Spleen (tissue), 11 donors: ENCODE data around the gene CYP2A13. TPM values are rescaled to one million over a fixed set of nuclear protein-coding genes. Genes with fewer than 3 reads are reported as not detected.

ENCODE experiments used
- DNase-seq: peaks from one replicate; pipeline ENCODE4 v3.0.0-alpha.2; 2020
- H3K27ac ChIP-seq, 8 donors: fragments of 200-600 bp; sonication (generic) in 7 of 8; 1 replicate in 4 of 8; 2 replicates in 4 of 8; pipeline versions ENCODE4 v1.5.0 to v1.8.0; 2016 to 2021; ENCODE audit warnings: inconsistent platforms in 4 of 8, mild to moderate bottlenecking in 4 of 8, moderate library complexity in 1 of 8
- H3K27me3 ChIP-seq, 7 donors: fragments of 200-600 bp; sonication (generic) in 6 of 7; replicated peaks in 1 of 7; 1 replicate in 4 of 7; 2 replicates in 3 of 7; pipeline versions ENCODE4 v1.5.0 to v1.8.0; 2016 to 2021; ENCODE audit warnings: inconsistent platforms in 3 of 7, mild to moderate bottlenecking in 1 of 7
- H3K36me3 ChIP-seq, 6 donors: fragments of 200-600 bp; sonication (generic) in 5 of 6; 1 replicate in 4 of 6; 2 replicates in 2 of 6; pipeline versions ENCODE4 v1.5.0 to v1.8.0; 2016 to 2021; ENCODE audit warnings: inconsistent platforms in 2 of 6
- H3K4me1 ChIP-seq, 6 donors: fragments of 200-600 bp; sonication (generic) in 5 of 6; 1 replicate in 3 of 6; 2 replicates in 3 of 6; pipeline versions ENCODE4 v1.5.0 to v1.8.0; 2016 to 2021; ENCODE audit warnings: inconsistent platforms in 3 of 6
- H3K4me3 ChIP-seq, 8 donors: fragments of 200-600 bp; sonication (generic) in 7 of 8; 1 replicate in 4 of 8; 2 replicates in 4 of 8; pipeline versions ENCODE4 v1.5.0 to v1.8.0; 2016 to 2021; ENCODE audit warnings: inconsistent platforms in 4 of 8, mild to moderate bottlenecking in 4 of 8, moderate library complexity in 2 of 8
- H3K9me3 ChIP-seq, 8 donors: fragments of 200-600 bp; sonication (generic) in 7 of 8; 1 replicate in 4 of 8; 2 replicates in 4 of 8; pipeline versions ENCODE4 v1.5.0 to v1.8.0; 2016 to 2021; ENCODE audit warnings: inconsistent platforms in 4 of 8
- CTCF ChIP-seq, 11 experiments: fragments of 200-600 bp in 7 of 11; fragments of 450-650 bp in 4 of 11; sonication (generic) in 4 of 11; IDR thresholded peaks in 8 of 11; conservative IDR thresholded peaks in 3 of 11; 1 replicate in 7 of 11; 2 replicates in 4 of 11; pipeline versions ENCODE4 v1.4.0 to v1.8.0; 2016 to 2021; ENCODE audit warnings: antibody characterized with exemption in 11 of 11, inconsistent platforms in 4 of 11, mild to moderate bottlenecking in 1 of 11
- POLR2A ChIP-seq, 3 donors: fragments of 450-650 bp; IDR thresholded peaks; one replicate each; pipeline ENCODE4 v1.5.1; 2017; ENCODE audit warnings: antibody characterized with exemption in 3 of 3, mild to moderate bottlenecking in 1 of 3
- POLR2AphosphoS5 ChIP-seq, 3 donors: sonication (generic); formaldehyde crosslinking; IDR thresholded peaks; one replicate each; pipeline ENCODE4 v1.5.1; 2017; ENCODE audit warnings: antibody characterized with exemption in 3 of 3
- WGBS, 5 donors: extraction: QIAGEN DNeasy Blood & Tissue Kit in 3 of 5; methylation state at CpG; one replicate each; pipeline versions ENCODE4 v1.1.5 to v1.1.7; 2013 to 2018; 5-methylcytosine and 5-hydroxymethylcytosine counted together
- intact Hi-C: fragments of 100-400 bp; cut with DNase I; formaldehyde crosslinking; loops from one replicate; pipeline ENCODE4 v1.15.0; 2023; ENCODE audit warnings: low total_unique reads
- polyA plus RNA-seq, 3 donors: library from polyadenylated mRNA; stranded (reverse); fragments of 200-250 nt; gene quantifications; one replicate each; pipeline ENCODE4 v1.2.1, GENCODE V29; 2013
- total RNA-seq, 7 donors: library from RNA; depleted of rRNA in 3 of 7; stranded (reverse); fragments of >200 nt in 3 of 7; fragmentation: NEBNext Ultra II Directional in 4 of 7; extraction: Animal tissue kit (Norgen Biotek cat#: 25700) in 4 of 7; gene quantifications; one replicate each; pipeline versions ENCODE4 v1.1.0 to v1.2.1, GENCODE V29; 2016 to 2021
- donor health status: healthy with polysubstance abuse.
- donor health status: DM: no; HTN: no; CAD: no; lungs with moderate emphysema.
- donor health status: DM: no; HTN: no; CAD: no.
- donor health status: Bipolar disorder and iron deficiency.
- donor health status: healthy.
- donor health status: DM: no; HTN: no; CAD: no.
- donor health status: DM: yes; HTN: yes; CAD: no.

Gene CYP2A13
- total and polyA plus RNA-seq, 10 donors, result not detected

GRCh38 chr19:41089959-41090358 lies 1.7 kb downstream of the CYP2A13 start:
- DNase-seq, result no peak
- intact Hi-C loops, result no loop called here
- no peak for TF ChIP-seq CTCF (IDR thresholded peaks at IDR 0.05 in 8 of 11, conservative IDR thresholded peaks at IDR 0.05 in 3 of 11)
- no peak for TF ChIP-seq POLR2A (IDR thresholded peaks at IDR 0.05)
- no peak for TF ChIP-seq POLR2AphosphoS5 (IDR thresholded peaks at IDR 0.05)
- Histone ChIP-seq H3K9me3 (no peaks in the 10 kb centered on the region), H3K4me1 (no peaks in the 10 kb centered on the region), H3K27me3 (peaks cover 0 to 79% (median 9%) of the 10 kb centered on the region in 7 donors), H3K27ac (no peak overlapping the region), H3K4me3 (no peak overlapping the region), H3K36me3 (no peaks in the 10 kb centered on the region)
- 2 to 5% (median 5%) methylated on average over 11 to 32 of the region's 32 CpGs for WGBS, 5 donors

- Histone ChIP-seq H3K9me3 (peaks cover 0 to 17% (median 6%) of the 10 kb centered on the region in 8 donors), H3K27ac (no peak overlapping the region), H3K36me3 (no peaks in the 10 kb centered on the region), H3K4me1 (no peaks in the 10 kb centered on the region), H3K4me3 (no peak overlapping the region), H3K27me3 (peaks cover 0 to 67% (median 5%) of the 10 kb centered on the region in 7 donors)
- 41 to 58% (median 51%) methylated on average over 15 of the region's 15 CpGs for WGBS, 5 donors
- DNase-seq, result no peak
- TF ChIP-seq POLR2A (IDR thresholded peaks at IDR 0.05), result no peak
- TF ChIP-seq CTCF (IDR thresholded peaks at IDR 0.05 in 8 of 11, conservative IDR thresholded peaks at IDR 0.05 in 3 of 11), result no peak
- TF ChIP-seq POLR2AphosphoS5 (IDR thresholded peaks at IDR 0.05), result no peak
- intact Hi-C loops, result no loop called here
Measured at GRCh38 chr19:41095703-41096102, 7.5 kb downstream of the CYP2A13 start.

DNA sequence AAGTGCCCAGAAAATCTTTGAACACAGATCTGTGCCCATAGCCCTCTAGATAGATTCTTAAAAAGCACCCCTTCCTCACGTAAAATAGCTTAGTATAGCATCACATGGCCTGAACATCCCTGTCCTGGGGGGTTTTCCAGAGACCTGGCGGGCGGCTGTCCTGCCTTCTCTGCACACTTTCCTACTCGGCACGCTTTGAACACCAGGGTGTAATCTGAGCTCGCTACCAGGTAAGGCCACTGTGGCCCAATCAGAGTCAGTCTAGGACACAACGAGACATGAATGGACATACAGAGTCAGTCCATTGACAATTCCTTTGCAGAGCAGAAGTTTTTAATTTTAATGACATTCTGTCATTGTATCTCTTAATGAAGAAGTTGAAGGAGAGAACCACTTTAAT lies 8.1 kb downstream of the CYP2A13 start:
- 86 to 91% (median 87%) methylated on average over 6 to 7 of the region's 7 CpGs for WGBS, 5 donors
- Histone ChIP-seq H3K4me1 (no peaks in the 10 kb centered on the region), H3K27me3 (peaks cover 0 to 60% (median 5%) of the 10 kb centered on the region in 7 donors), H3K4me3 (no peak overlapping the region), H3K36me3 (no peaks in the 10 kb centered on the region), H3K9me3 (peaks cover 0 to 22% (median 9%) of the 10 kb centered on the region in 8 donors), H3K27ac (no peak overlapping the region)
- intact Hi-C loops, result no loop called here
- DNase-seq, result no peak
- TF ChIP-seq POLR2AphosphoS5 (IDR thresholded peaks at IDR 0.05), result no peak
- no peak for TF ChIP-seq CTCF (IDR thresholded peaks at IDR 0.05 in 8 of 11, conservative IDR thresholded peaks at IDR 0.05 in 3 of 11)
- TF ChIP-seq POLR2A (IDR thresholded peaks at IDR 0.05), result no peak

GRCh38 chr19:41097302-41097701 lies 9.1 kb downstream of the CYP2A13 start:
- 52 to 82% (median 76%) methylated on average over 2 of the region's 2 CpGs for WGBS, 5 donors
- no peaks in the 10 kb centered on the region for H3K4me1 ChIP-seq
- H3K27me3 ChIP-seq, result peaks cover 0 to 51% (median 5%) of the 10 kb centered on the region in 7 donors
- H3K27ac ChIP-seq, result no peak overlapping the region
- TF ChIP-seq POLR2AphosphoS5 (IDR thresholded peaks at IDR 0.05) (no peak), POLR2A (IDR thresholded peaks at IDR 0.05) (no peak), CTCF (IDR thresholded peaks at IDR 0.05 in 8 of 11, conservative IDR thresholded peaks at IDR 0.05 in 3 of 11) (no peak)
- H3K4me3 ChIP-seq, result no peak overlapping the region
- intact Hi-C loops, result no loop called here
- H3K36me3 ChIP-seq, result no peaks in the 10 kb centered on the region
- no peak for DNase-seq
- H3K9me3 ChIP-seq, result peaks cover 0 to 32% (median 18%) of the 10 kb centered on the region in 8 donors
